ENCODE data around the gene SPTBN4.

GRCh38 chr19:40608240-40608621 is 141.4 kb downstream of the SPTBN4 start:
- TF ChIP-seq CTCF (IDR thresholded peaks at IDR 0.05): no peak
- no peak for TF ChIP-seq POLR2A (IDR thresholded peaks at IDR 0.05)
- TF ChIP-seq POLR2AphosphoS5 (IDR thresholded peaks at IDR 0.05): no peak
